IMR-90 (cell line): ENCODE data around the gene PCK2. TPM values are rescaled to one million over a fixed set of nuclear protein-coding genes. Genes with fewer than 3 reads are reported as not detected.

Source experiments
- ATAC-seq: fragments of 200-7000 bp; cut with Tn5 transposase; 2 replicates; pipeline ENCODE4 v1.9.1; 2020; ENCODE audit warnings: low read depth, mild to moderate bottlenecking, moderate library complexity
- BruUV-seq: library from RNA; stranded (reverse); fragments of 400-500 nt; replicated peaks from 2 replicates; lab custom pipeline; 2021; lab: Mats Ljungman, UMichigan
- CTCF ChIA-PET: fragments of 300-600 bp; formaldehyde crosslinking; extraction: SDS; loops from one replicate; lab custom pipeline; 2021; ENCODE audit warnings: antibody characterized with exemption; lab: Yijun Ruan, JAX
- POLR2A ChIA-PET: fragments of 300-600 bp; sonication (Branson Sonifier 250); formaldehyde crosslinking; loops from one replicate; lab custom pipeline; 2022; ENCODE audit warnings: antibody characterized with exemption; ENCODE audit not compliant: unreplicated experiment; lab: Charles Lee
- DNase-seq: peaks from one replicate; pipeline ENCODE4 v3.0.0; 2013
- H2AFZ ChIP-seq: replicated peaks from 2 replicates; pipeline ENCODE3; 2013; ENCODE audit warnings: low read length, mild to moderate bottlenecking; ENCODE audit not compliant: poor library complexity
- H2AK5ac ChIP-seq: 2 replicates; pipeline ENCODE4 v1.6.1; 2013; ENCODE audit warnings: low read depth, low read length, inconsistent platforms
- H2AK9ac ChIP-seq: replicated peaks from 2 replicates; pipeline ENCODE3; 2013; ENCODE audit warnings: mild to moderate bottlenecking, low read depth, low read length, moderate library complexity; ENCODE audit not compliant: poor library complexity
- H2BK120ac ChIP-seq: 2 replicates; pipeline ENCODE4 v1.6.1; 2013; ENCODE audit warnings: low read depth, low read length, inconsistent platforms
- H2BK15ac ChIP-seq: 3 replicates; pipeline ENCODE4 v1.6.1; 2013; ENCODE audit warnings: low read depth, low read length, inconsistent platforms
- H2BK20ac ChIP-seq: 2 replicates; pipeline ENCODE4 v1.6.1; 2013; ENCODE audit warnings: low read depth, mild to moderate bottlenecking, inconsistent platforms, low read length, moderate library complexity
- H2BK5ac ChIP-seq: 2 replicates; pipeline ENCODE4 v1.6.1; 2013; ENCODE audit warnings: mild to moderate bottlenecking, low read depth, low read length, inconsistent platforms; ENCODE audit not compliant: poor library complexity, severe bottlenecking
- H3K14ac ChIP-seq: replicated peaks from 2 replicates; pipeline ENCODE4 v1.6.1; 2013; ENCODE audit warnings: low read depth, low read length, inconsistent platforms
- H3K18ac ChIP-seq: 2 replicates; pipeline ENCODE4 v1.6.1; 2013; ENCODE audit warnings: low read depth, low read length, control low read depth
- H3K23ac ChIP-seq: 2 replicates; pipeline ENCODE4 v1.6.1; 2013; ENCODE audit warnings: low read depth, low read length, inconsistent platforms
- H3K27ac ChIP-seq: 2 replicates; pipeline ENCODE4 v1.5.1; 2013; ENCODE audit warnings: mild to moderate bottlenecking, control low read depth, low read length; ENCODE audit not compliant: insufficient read depth
- H3K27me3 ChIP-seq: 2 replicates; pipeline ENCODE4 v1.6.1; 2013; ENCODE audit warnings: low read length; ENCODE audit not compliant: control insufficient read depth, insufficient read depth
- H3K36me3 ChIP-seq: 2 replicates; pipeline ENCODE4 v1.6.1; 2013; ENCODE audit warnings: low read length, mixed read lengths; ENCODE audit not compliant: control insufficient read depth, insufficient read depth
- H3K4ac ChIP-seq: 2 replicates; pipeline ENCODE4 v1.6.1; 2013; ENCODE audit warnings: low read depth, low read length, inconsistent platforms
- H3K4me1 ChIP-seq: 2 replicates; pipeline ENCODE4 v1.6.1; 2013; ENCODE audit warnings: low read length, mixed read lengths; ENCODE audit not compliant: control insufficient read depth, insufficient read depth
- H3K4me2 ChIP-seq: 2 replicates; pipeline ENCODE4 v1.6.1; 2013; ENCODE audit warnings: low read depth, mild to moderate bottlenecking, control low read depth, low read length, moderate library complexity
- H3K4me3 ChIP-seq: 2 replicates; pipeline ENCODE4 v1.5.1; 2013; ENCODE audit warnings: low read depth, mild to moderate bottlenecking, control low read depth, low read length, moderate library complexity; ENCODE audit not compliant: insufficient read depth
- H3K56ac ChIP-seq: 2 replicates; pipeline ENCODE4 v1.6.1; 2013; ENCODE audit warnings: low read length, inconsistent platforms; ENCODE audit not compliant: insufficient read depth; ENCODE audit errors: extremely low read depth
- H3K79me1 ChIP-seq, 2 experiments: 2 replicates each; pipeline ENCODE4 v1.6.1; 2013; ENCODE audit warnings: low read length in 2 of 2, inconsistent platforms in 1 of 2, low read depth in 1 of 2
- H3K9ac ChIP-seq: 2 replicates; pipeline ENCODE4 v1.6.1; 2013; ENCODE audit warnings: low read depth, low read length, control low read depth
- H3K9me1 ChIP-seq: 2 replicates; pipeline ENCODE4 v1.6.1; 2013; ENCODE audit warnings: low read length, inconsistent platforms; ENCODE audit not compliant: insufficient read depth
- H3K9me3 ChIP-seq: 2 replicates; pipeline ENCODE4 v1.6.1; 2013; ENCODE audit warnings: low read length; ENCODE audit not compliant: control insufficient read depth, insufficient read depth
- H4K20me1 ChIP-seq: 2 replicates; pipeline ENCODE4 v1.6.1; 2013; ENCODE audit warnings: low read length, inconsistent platforms; ENCODE audit not compliant: insufficient read depth
- H4K5ac ChIP-seq: 2 replicates; pipeline ENCODE4 v1.6.1; 2013; ENCODE audit warnings: mild to moderate bottlenecking, low read depth, low read length, control low read depth
- H4K8ac ChIP-seq, 2 experiments: 2 replicates each; pipeline ENCODE4 v1.6.1; 2013; ENCODE audit warnings: low read depth in 2 of 2, low read length in 2 of 2, control low read depth in 1 of 2, inconsistent platforms in 1 of 2
- H4K91ac ChIP-seq: 2 replicates; pipeline ENCODE4 v1.6.1; 2013; ENCODE audit warnings: low read depth, low read length, inconsistent platforms; ENCODE audit not compliant: insufficient read depth
- BHLHE40 ChIP-seq: fragments of 150-350 bp; IDR thresholded peaks from 2 replicates; pipeline ENCODE4 v1.6.1; 2016; ENCODE audit warnings: mild to moderate bottlenecking, low read depth, low read length
- CEBPB ChIP-seq: IDR thresholded peaks from 2 replicates; pipeline ENCODE4 v1.6.1; 2012; ENCODE audit warnings: low read depth, low read length, improper control_type of control experiment
- FOS ChIP-seq: fragments of 150-350 bp; IDR thresholded peaks from 2 replicates; pipeline ENCODE4 v1.6.1; 2016; ENCODE audit warnings: low read depth, low read length
- MAZ ChIP-seq: IDR thresholded peaks from 2 replicates; pipeline ENCODE4 v1.6.1; 2012; ENCODE audit warnings: low read depth, mild to moderate bottlenecking, low read length, improper control_type of control experiment, moderate library complexity, borderline replicate concordance
- MXI1 ChIP-seq: IDR thresholded peaks from 2 replicates; pipeline ENCODE4 v1.6.1; 2012; ENCODE audit warnings: low read depth, mild to moderate bottlenecking, low read length, moderate library complexity, borderline replicate concordance
- RCOR1 ChIP-seq: IDR thresholded peaks from 2 replicates; pipeline ENCODE4 v1.6.1; 2012; ENCODE audit warnings: mild to moderate bottlenecking, low read length, improper control_type of control experiment; ENCODE audit not compliant: insufficient replicate concordance
- SMC3 ChIP-seq: fragments of 150-350 bp; IDR thresholded peaks from 2 replicates; pipeline ENCODE4 v1.6.1; 2016; ENCODE audit warnings: low read depth, mild to moderate bottlenecking, antibody characterized with exemption, low read length, moderate library complexity
- WGBS, 2 experiments: methylation state at CpG; one replicate each; pipeline versions ENCODE4 v1.1.5 to v1.1.7; 2013; ENCODE audit warnings: missing lambda C conversion rate in 2 of 2; ENCODE audit not compliant: insufficient read length in 1 of 2; ENCODE audit errors: extremely low coverage in 2 of 2; 5-methylcytosine and 5-hydroxymethylcytosine counted together
- dilution Hi-C: fragments of 300-500 bp; cut with HindIII; formaldehyde crosslinking; loops from one replicate; pipeline ENCODE4 v1.14.3; 2018; ENCODE audit warnings: low sequenced_read_pairs; ENCODE audit not compliant: unreplicated experiment
- in situ Hi-C: fragments of 300-500 bp; cut with MboI; formaldehyde crosslinking; loops from 3 replicates; pipeline ENCODE4 v1.14.3; 2019; ENCODE audit warnings: low sequenced_read_pairs, inconsistent platforms, mixed read lengths
- intact Hi-C: fragments of 100-400 bp; cut with micrococcal nuclease; formaldehyde crosslinking; loops from 2 replicates; pipeline ENCODE4 v1.10.0; 2022
- polyA plus RNA-seq, 3 experiments: library from polyadenylated mRNA; depleted of rRNA; stranded (reverse); fragments of >200 nt; gene quantifications; 2 replicates each; pipeline ENCODE4 v1.2.3, GENCODE V29; 2012; ENCODE audit warnings: low replicate concordance in 1 of 3
- total RNA-seq: library from RNA; depleted of rRNA; stranded (reverse); fragments of >200 nt; gene quantifications from 2 replicates; pipeline ENCODE4 v1.2.3, GENCODE V29; 2012
- TF ChIP-seq, protein P1 (sequence below): fragments of 150-350 bp; IDR thresholded peaks from 2 replicates; pipeline ENCODE4 v1.6.1; 2017; ENCODE audit warnings: mild to moderate bottlenecking, antibody characterized with exemption, low read length, low read depth
- TF ChIP-seq, protein P2 (sequence below): fragments of 150-350 bp; IDR thresholded peaks from 2 replicates; pipeline ENCODE4 v1.6.1; 2016; ENCODE audit warnings: low read depth, mild to moderate bottlenecking, low read length, moderate library complexity, borderline replicate concordance

Gene PCK2
- total and polyA plus RNA-seq, 2 of the 4 experiments (the other 2 are of a cell fraction) = 13.4 to 29.4 TPM

DNA sequence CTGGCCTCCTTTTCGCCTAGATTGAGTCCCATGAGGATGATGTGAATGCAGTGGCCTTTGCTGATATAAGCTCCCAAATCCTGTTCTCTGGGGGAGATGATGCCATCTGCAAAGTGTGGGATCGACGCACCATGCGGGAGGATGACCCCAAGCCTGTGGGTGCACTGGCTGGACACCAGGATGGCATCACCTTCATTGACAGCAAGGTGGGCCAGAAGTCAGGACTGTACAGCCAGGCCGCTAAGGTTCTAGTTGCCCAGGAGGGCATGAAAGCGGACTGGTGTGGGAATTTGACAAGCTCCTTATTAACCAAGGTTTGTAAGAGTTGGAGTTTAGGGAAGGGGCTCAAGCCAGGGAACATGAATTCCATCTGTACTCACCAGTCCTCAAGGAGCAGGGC lies 25.6 kb downstream of the PCK2 start:
- Histone ChIP-seq H3K4me3 (no peak overlapping the region), H3K79me1 (peaks cover 10 to 16% of the 10 kb centered on the region in 2 experiments; a peak in 2 of 4 replicates), H3K36me3 (peaks cover 35% of the 10 kb centered on the region), H3K18ac (no peak overlapping the region), H3K4me2 (no peak overlapping the region), H4K8ac (no peak overlapping the region), H3K9me1 (peaks cover 8% of the 10 kb centered on the region; the same call in 1 of the 2 replicates), H2BK15ac (no peak overlapping the region), H3K23ac (no peak overlapping the region), H2AK5ac (no peak overlapping the region), H2AFZ (no peak overlapping the region), H4K20me1 (no peaks in the 10 kb centered on the region), H2AK9ac (no peak overlapping the region), H3K4me1 (peaks cover 3% of the 10 kb centered on the region; the same call in 1 of the 2 replicates), H4K5ac (no peak overlapping the region), H3K56ac (no peak overlapping the region), H3K14ac (no peak overlapping the region), H3K9me3 (no peaks in the 10 kb centered on the region), H2BK20ac (no peak overlapping the region), H3K27me3 (no peaks in the 10 kb centered on the region), H3K27ac (no peak overlapping the region), H3K4ac (no peak overlapping the region), H3K9ac (no peak overlapping the region), H2BK120ac (no peak overlapping the region), H4K91ac (no peak overlapping the region), H2BK5ac (no peak overlapping the region)
- 100% methylated on average over 3 of the region's 6 CpGs; no CpG with 5 or more reads in 1 of the 2 experiments for WGBS, 2 experiments
- ChIA-PET CTCF (no interaction called here), POLR2A (no interaction called here)
- dilution Hi-C loops = no loop called here
- ATAC-seq (no peak), DNase-seq (no peak)
- intact Hi-C loops = no loop called here
- no peak for TF ChIP-seq BHLHE40
- TF ChIP-seq SMC3 = no peak
- TF ChIP-seq, protein P1, sequence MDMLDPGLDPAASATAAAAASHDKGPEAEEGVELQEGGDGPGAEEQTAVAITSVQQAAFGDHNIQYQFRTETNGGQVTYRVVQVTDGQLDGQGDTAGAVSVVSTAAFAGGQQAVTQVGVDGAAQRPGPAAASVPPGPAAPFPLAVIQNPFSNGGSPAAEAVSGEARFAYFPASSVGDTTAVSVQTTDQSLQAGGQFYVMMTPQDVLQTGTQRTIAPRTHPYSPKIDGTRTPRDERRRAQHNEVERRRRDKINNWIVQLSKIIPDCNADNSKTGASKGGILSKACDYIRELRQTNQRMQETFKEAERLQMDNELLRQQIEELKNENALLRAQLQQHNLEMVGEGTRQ = no peak
- TF ChIP-seq FOS = no peak
- TF ChIP-seq RCOR1 = no peak
- TF ChIP-seq CEBPB = no peak
- no peak for TF ChIP-seq MAZ
- no peak for TF ChIP-seq MXI1
- TF ChIP-seq, protein P2, sequence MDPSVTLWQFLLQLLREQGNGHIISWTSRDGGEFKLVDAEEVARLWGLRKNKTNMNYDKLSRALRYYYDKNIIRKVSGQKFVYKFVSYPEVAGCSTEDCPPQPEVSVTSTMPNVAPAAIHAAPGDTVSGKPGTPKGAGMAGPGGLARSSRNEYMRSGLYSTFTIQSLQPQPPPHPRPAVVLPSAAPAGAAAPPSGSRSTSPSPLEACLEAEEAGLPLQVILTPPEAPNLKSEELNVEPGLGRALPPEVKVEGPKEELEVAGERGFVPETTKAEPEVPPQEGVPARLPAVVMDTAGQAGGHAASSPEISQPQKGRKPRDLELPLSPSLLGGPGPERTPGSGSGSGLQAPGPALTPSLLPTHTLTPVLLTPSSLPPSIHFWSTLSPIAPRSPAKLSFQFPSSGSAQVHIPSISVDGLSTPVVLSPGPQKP = no peak
- no TSS peak for BruUV-seq
- in situ Hi-C loops = no loop called here
